Tibial artery (tissue), 4 donors: ENCODE measurements around the gene PLEKHG4B.

Experiments
- DNase-seq, 2 donors: peaks; one replicate each; pipeline ENCODE4 v3.0.0-alpha.2; 2019
- H3K27ac ChIP-seq, 2 donors: fragments of 200-600 bp; sonication (generic) in 1 of 2; 1 replicate in 1 of 2; 2 replicates in 1 of 2; pipeline ENCODE4 v1.5.1; 2018 to 2019; ENCODE audit warnings: mild to moderate bottlenecking in 1 of 2
- H3K27me3 ChIP-seq, 2 donors: fragments of 200-600 bp; sonication (generic) in 1 of 2; one replicate each; pipeline versions ENCODE4 v1.5.1 to v1.6.0; 2016 to 2019
- H3K36me3 ChIP-seq, 3 donors: fragments of 200-600 bp; sonication (generic) in 2 of 3; one replicate each; pipeline ENCODE4 v1.5.1; 2016 to 2019; ENCODE audit warnings: mild to moderate bottlenecking in 2 of 3
- H3K4me1 ChIP-seq, 4 donors: fragments of 200-600 bp; sonication (generic) in 2 of 4; 1 replicate in 3 of 4; 2 replicates in 1 of 4; pipeline ENCODE4 v1.5.1; 2016 to 2019
- H3K4me3 ChIP-seq, 2 donors: fragments of 200-600 bp; sonication (generic) in 1 of 2; 1 replicate in 1 of 2; 2 replicates in 1 of 2; pipeline ENCODE4 v1.5.1; 2018 to 2019; ENCODE audit warnings: mild to moderate bottlenecking in 2 of 2
- H3K9me3 ChIP-seq, 3 donors: fragments of 200-600 bp; sonication (generic) in 1 of 3; one replicate each; pipeline ENCODE4 v1.5.1; 2016 to 2019
- CTCF ChIP-seq, 2 experiments: fragments of 200-600 bp in 1 of 2; fragments of 450-650 bp in 1 of 2; IDR thresholded peaks; one replicate each; pipeline ENCODE4 v1.5.1; 2017 to 2019; ENCODE audit warnings: antibody characterized with exemption in 2 of 2, mild to moderate bottlenecking in 1 of 2, moderate library complexity in 1 of 2
- intact Hi-C: fragments of 100-400 bp; cut with DNase I; formaldehyde crosslinking; loops from one replicate; pipeline ENCODE4 v1.15.0; 2023; ENCODE audit warnings: low total_unique reads

The PLEKHG4B gene

GRCh38 chr5:172421-172820 lies 80.5 kb downstream of the PLEKHG4B start:
- H3K9me3 ChIP-seq: no peaks in the 10 kb centered on the region
- peaks cover 0 to 6% (median 0%) of the 10 kb centered on the region in 3 donors for H3K36me3 ChIP-seq
- intact Hi-C loops: no loop called here
- peaks cover 0 to 19% of the 10 kb centered on the region in 2 donors for H3K27me3 ChIP-seq
- DNase-seq: peak in 1 of 2 donors; percentile 9
- peaks cover 0 to 11% (median 5%) of the 10 kb centered on the region in 4 donors for H3K4me1 ChIP-seq
- TF ChIP-seq CTCF (IDR thresholded peaks at IDR 0.05): no peak
- H3K27ac ChIP-seq: no peak overlapping the region
- H3K4me3 ChIP-seq: no peak overlapping the region

GRCh38 chr5:172841-173251 lies 80.9 kb downstream of the PLEKHG4B start:
- intact Hi-C loops: no loop called here
- no peak overlapping the region for H3K27ac ChIP-seq
- H3K36me3 ChIP-seq: peaks cover 0 to 6% (median 0%) of the 10 kb centered on the region in 3 donors
- no peak overlapping the region for H3K4me3 ChIP-seq
- H3K9me3 ChIP-seq: no peaks in the 10 kb centered on the region
- peaks cover 0 to 19% of the 10 kb centered on the region in 2 donors for H3K27me3 ChIP-seq
- no peak for TF ChIP-seq CTCF (IDR thresholded peaks at IDR 0.05)
- DNase-seq: peak in 1 of 2 donors; percentile 17
- peaks cover 0 to 11% (median 5%) of the 10 kb centered on the region in 4 donors for H3K4me1 ChIP-seq

- DNase-seq: peak in 1 of 2 donors; percentile 23
- no peak overlapping the region for H3K27ac ChIP-seq
Measured at GRCh38 chr5:173392-174290, 81.7 kb downstream of the PLEKHG4B start.

GRCh38 chr5:174291-174600 lies 82.3 kb downstream of the PLEKHG4B start:
- H3K27me3 ChIP-seq: peaks cover 0 to 19% of the 10 kb centered on the region in 2 donors
- peaks cover 0 to 6% (median 2%) of the 10 kb centered on the region in 4 donors for H3K4me1 ChIP-seq
- no peak overlapping the region for H3K4me3 ChIP-seq
- intact Hi-C loops: no loop called here
- TF ChIP-seq CTCF (IDR thresholded peaks at IDR 0.05): no peak
- no peak overlapping the region for H3K27ac ChIP-seq
- DNase-seq: no peak
- H3K9me3 ChIP-seq: no peaks in the 10 kb centered on the region
- H3K36me3 ChIP-seq: peaks cover 0 to 6% (median 0%) of the 10 kb centered on the region in 3 donors

More at GRCh38 chr5:173392-174290, 81.7 kb downstream of the PLEKHG4B start:
- Histone ChIP-seq H3K9me3 (no peaks in the 10 kb centered on the region), H3K27me3 (peaks cover 0 to 19% of the 10 kb centered on the region in 2 donors), H3K36me3 (peaks cover 0 to 6% (median 0%) of the 10 kb centered on the region in 3 donors), H3K4me3 (no peak overlapping the region), H3K4me1 (peaks cover 0 to 11% (median 5%) of the 10 kb centered on the region in 4 donors)
- TF ChIP-seq CTCF (IDR thresholded peaks at IDR 0.05): no peak
- intact Hi-C loops: no loop called here

- peaks cover 0 to 6% (median 0%) of the 10 kb centered on the region in 3 donors for H3K36me3 ChIP-seq
- H3K4me1 ChIP-seq: no peaks in the 10 kb centered on the region
- TF ChIP-seq CTCF (IDR thresholded peaks at IDR 0.05): no peak
- H3K9me3 ChIP-seq: no peaks in the 10 kb centered on the region
- peaks cover 0 to 19% of the 10 kb centered on the region in 2 donors for H3K27me3 ChIP-seq
- H3K4me3 ChIP-seq: no peak overlapping the region
- no peak overlapping the region for H3K27ac ChIP-seq
- no peak for DNase-seq
- intact Hi-C loops: no loop called here
Measured at GRCh38 chr5:174876-175465, 83.0 kb downstream of the PLEKHG4B start.
